ENCODE data around the gene DOK6.

- no peak for TF ChIP-seq ZBTB33 (CRISPR knock-in tag; IDR thresholded peaks at IDR 0.05)
- no peak for TF ChIP-seq ZFP91 (CRISPR knock-in tag; IDR thresholded peaks at IDR 0.05)
- TF ChIP-seq ZNF431 (CRISPR knock-in tag; IDR thresholded peaks at IDR 0.05), result no peak
Observed at GRCh38 chr18:69808399-69808798, 407.7 kb downstream of the DOK6 start.
